Neural cell (in vitro differentiated cells): Measurements from ENCODE around the gene FGF12. TPM values are rescaled to one million over a fixed set of nuclear protein-coding genes. Genes with fewer than 3 reads are reported as not detected.
A peak's percentile ranks its signal among the peaks of the same experiment; 100 is the strongest.

Experiments
- H2AFZ ChIP-seq: fragments of 200-600, 300-800 bp; sonication (generic), shearing (Covaris generic); 2 replicates; pipeline ENCODE4 v1.6.0; 2014; ENCODE audit warnings: low read depth, mild to moderate bottlenecking, antibody characterized with exemption, low read length, moderate library complexity
- H3F3A ChIP-seq: fragments of 200-600 bp; shearing (Covaris generic); 2 replicates; pipeline ENCODE4 v1.6.1; 2016; ENCODE audit warnings: mild to moderate bottlenecking, moderate library complexity, mixed read lengths, antibody characterized with exemption, low read length; ENCODE audit not compliant: insufficient read depth, poor library complexity, severe bottlenecking
- H3K27ac ChIP-seq: fragments of 200-600, 300-800 bp; sonication (generic), shearing (Covaris generic); 2 replicates; pipeline ENCODE4 v1.5.1; 2014; ENCODE audit warnings: mild to moderate bottlenecking, low read length, moderate library complexity
- H3K27me3 ChIP-seq: fragments of 300-800, 200-600 bp; sonication (generic), shearing (Covaris generic); 2 replicates; pipeline ENCODE4 v1.6.0; 2014; ENCODE audit warnings: mild to moderate bottlenecking, low read depth, low read length, moderate library complexity; ENCODE audit not compliant: insufficient read depth
- H3K36me3 ChIP-seq: fragments of 300-800, 200-600 bp; sonication (generic), shearing (Covaris generic); 2 replicates; pipeline ENCODE4 v1.5.1; 2014; ENCODE audit warnings: mild to moderate bottlenecking, antibody characterized with exemption, low read length, moderate library complexity; ENCODE audit not compliant: insufficient read depth
- H3K4me2 ChIP-seq: fragments of 300-800, 200-600 bp; sonication (generic), shearing (Covaris generic); 2 replicates; pipeline ENCODE4 v1.6.0; 2014; ENCODE audit warnings: mild to moderate bottlenecking, low read length
- H3K4me3 ChIP-seq: fragments of 300-800, 200-600 bp; sonication (generic), shearing (Covaris generic); 2 replicates; pipeline ENCODE4 v1.5.1; 2014; ENCODE audit warnings: mild to moderate bottlenecking, low read length, moderate library complexity
- H3K79me2 ChIP-seq: fragments of 200-600 bp; shearing (Covaris generic); replicated peaks from 2 replicates; pipeline ENCODE4 v1.6.0; 2014; ENCODE audit warnings: mild to moderate bottlenecking, low read length, moderate library complexity; ENCODE audit not compliant: insufficient read depth
- H3K9ac ChIP-seq: fragments of 300-800, 200-600 bp; sonication (generic), shearing (Covaris generic); 2 replicates; pipeline ENCODE4 v1.6.1; 2016; ENCODE audit warnings: mild to moderate bottlenecking, low read length, mixed read lengths
- H3K9me2 ChIP-seq: fragments of 200-600 bp; shearing (Covaris generic); 2 replicates; pipeline ENCODE4 v1.6.1; 2016; ENCODE audit warnings: mild to moderate bottlenecking, low read length, mixed read lengths; ENCODE audit not compliant: insufficient read depth
- H3K9me3 ChIP-seq: fragments of 200-600, 300-800 bp; sonication (generic), shearing (Covaris generic); 2 replicates; pipeline ENCODE4 v1.6.1; 2016; ENCODE audit warnings: mild to moderate bottlenecking, mixed run types, low read length, moderate library complexity, mixed read lengths
- H4K20me1 ChIP-seq: fragments of 200-600 bp; shearing (Covaris generic); 2 replicates; pipeline ENCODE4 v1.6.1; 2016; ENCODE audit warnings: mild to moderate bottlenecking, mixed run types; ENCODE audit not compliant: insufficient read depth
- CTCF ChIP-seq: fragments of 450-650 bp; IDR thresholded peaks from 2 replicates; pipeline ENCODE4 v1.5.1; 2014; ENCODE audit warnings: antibody characterized with exemption, mild to moderate bottlenecking, moderate library complexity; ENCODE audit not compliant: poor library complexity, severe bottlenecking
- EZH2 ChIP-seq: fragments of 200-600, 300-800 bp; shearing (Covaris generic), sonication (generic); IDR thresholded peaks from 2 replicates; pipeline ENCODE4 v1.6.1; 2014; ENCODE audit warnings: antibody characterized with exemption, low read length, borderline replicate concordance, mild to moderate bottlenecking; ENCODE audit not compliant: insufficient read depth, poor library complexity, severe bottlenecking
- MXI1 ChIP-seq: fragments of 450-650 bp; conservative IDR thresholded peaks from 2 replicates; pipeline ENCODE4 v1.6.1; 2014; ENCODE audit warnings: antibody characterized with exemption, mild to moderate bottlenecking; ENCODE audit not compliant: poor library complexity, severe bottlenecking
- POLR2AphosphoS5 ChIP-seq: IDR thresholded peaks from 2 replicates; pipeline ENCODE4 v1.6.1; 2012
- RAD21 ChIP-seq: fragments of 450-650 bp; conservative IDR thresholded peaks from 2 replicates; pipeline ENCODE4 v1.6.1; 2014; ENCODE audit warnings: antibody characterized with exemption, mild to moderate bottlenecking, moderate library complexity
- REST ChIP-seq: IDR thresholded peaks from 2 replicates; pipeline ENCODE4 v1.6.1; 2012; ENCODE audit warnings: borderline replicate concordance
- SMC3 ChIP-seq: fragments of 450-650 bp; conservative IDR thresholded peaks from 2 replicates; pipeline ENCODE4 v1.6.1; 2014; ENCODE audit warnings: antibody characterized with exemption, mild to moderate bottlenecking, moderate library complexity; ENCODE audit not compliant: poor library complexity
- polyA plus RNA-seq: library from polyadenylated mRNA; depleted of rRNA; stranded (reverse); fragments of >200 nt; gene quantifications from 2 replicates; pipeline ENCODE4 v1.2.3, GENCODE V29; 2014

The FGF12 gene
- polyA plus RNA-seq, 1 donor from 2014 or later: 4.8 TPM

- Histone ChIP-seq H3K9me2 (no peaks in the 10 kb centered on the region), H4K20me1 (no peaks in the 10 kb centered on the region), H3K4me3 (no peak overlapping the region), H3F3A (no peaks in the 10 kb centered on the region), H3K27ac (no peak overlapping the region), H3K9me3 (no peaks in the 10 kb centered on the region), H3K79me2 (no peaks in the 10 kb centered on the region), H3K36me3 (no peaks in the 10 kb centered on the region), H3K27me3 (no peaks in the 10 kb centered on the region), H3K4me2 (no peak overlapping the region), H2AFZ (no peak overlapping the region), H3K9ac (no peak overlapping the region)
- TF ChIP-seq EZH2 (no peak), POLR2AphosphoS5 (no peak), CTCF (peak; percentile 96), SMC3 (peak; percentile 89), RAD21 (peak; percentile 95), REST (no peak)
Observed at GRCh38 chr3:192467230-192468140, 259.9 kb downstream of the FGF12 start.

GRCh38 chr3:192449036-192449435, 278.3 kb downstream of the FGF12 start:
- Histone ChIP-seq H3K36me3 (no peaks in the 10 kb centered on the region), H3K79me2 (no peaks in the 10 kb centered on the region), H4K20me1 (no peaks in the 10 kb centered on the region), H3K4me2 (no peak overlapping the region), H3K9me2 (no peaks in the 10 kb centered on the region), H3K9me3 (peaks cover 5% of the 10 kb centered on the region), H3K9ac (no peak overlapping the region), H3K27ac (no peak overlapping the region), H3K4me3 (no peak overlapping the region), H3K27me3 (peaks cover 20% of the 10 kb centered on the region), H3F3A (peaks cover 10% of the 10 kb centered on the region), H2AFZ (no peak overlapping the region)
- TF ChIP-seq MXI1 (no peak), CTCF (peak; percentile 31)
